Left ventricle myocardium inferior (tissue), 1 donor: ENCODE results near the gene DDX28. TPM values are rescaled to one million over a fixed set of nuclear protein-coding genes. Genes with fewer than 3 reads are reported as not detected.
"Not testable (repeated sequence)": the region's sequence is repeated elsewhere in the genome, so short reads cannot be mapped to it uniquely, and the experiment has no call there.

Experiments
- DNase-seq: peaks from one replicate; pipeline ENCODE4 v3.0.0-alpha.2; 2020
- H3K27ac ChIP-seq: fragments of 200-600 bp; replicated peaks from 2 replicates; pipeline ENCODE4 v1.8.0; 2021
- H3K27me3 ChIP-seq: fragments of 200-600 bp; 2 replicates; pipeline ENCODE4 v1.8.0; 2021; ENCODE audit warnings: low read depth
- H3K36me3 ChIP-seq: fragments of 200-600 bp; 2 replicates; pipeline ENCODE4 v1.8.0; 2021
- H3K4me1 ChIP-seq: fragments of 200-600 bp; 2 replicates; pipeline ENCODE4 v1.8.0; 2021
- H3K4me3 ChIP-seq: fragments of 200-600 bp; 2 replicates; pipeline ENCODE4 v1.8.0; 2021; ENCODE audit warnings: mild to moderate bottlenecking, moderate library complexity
- H3K9me3 ChIP-seq: fragments of 200-600 bp; replicated peaks from 2 replicates; pipeline ENCODE4 v1.8.0; 2021
- intact Hi-C: fragments of 100-400 bp; cut with micrococcal nuclease; formaldehyde crosslinking; loops from one replicate; pipeline ENCODE4 v1.11.0; 2022
- total RNA-seq: library from RNA; stranded (reverse); fragmentation: NEBNext Ultra II Directional; extraction: Animal tissue kit (Norgen Biotek cat#: 25700); gene quantifications from one replicate; pipeline ENCODE4 v1.2.1, GENCODE V29; 2021
- TF ChIP-seq, protein P1 (sequence below): fragments of 200-600 bp; IDR thresholded peaks from 2 replicates; pipeline ENCODE4 v1.8.0; 2021; ENCODE audit warnings: antibody characterized with exemption, mild to moderate bottlenecking, borderline replicate concordance
- donor health status: DM: no; HTN: yes; CAD: no; lungs with severe emphysema.

DDX28 gene
- total RNA-seq, 1 donor from 2014 or later = 8.9 TPM

DNA sequence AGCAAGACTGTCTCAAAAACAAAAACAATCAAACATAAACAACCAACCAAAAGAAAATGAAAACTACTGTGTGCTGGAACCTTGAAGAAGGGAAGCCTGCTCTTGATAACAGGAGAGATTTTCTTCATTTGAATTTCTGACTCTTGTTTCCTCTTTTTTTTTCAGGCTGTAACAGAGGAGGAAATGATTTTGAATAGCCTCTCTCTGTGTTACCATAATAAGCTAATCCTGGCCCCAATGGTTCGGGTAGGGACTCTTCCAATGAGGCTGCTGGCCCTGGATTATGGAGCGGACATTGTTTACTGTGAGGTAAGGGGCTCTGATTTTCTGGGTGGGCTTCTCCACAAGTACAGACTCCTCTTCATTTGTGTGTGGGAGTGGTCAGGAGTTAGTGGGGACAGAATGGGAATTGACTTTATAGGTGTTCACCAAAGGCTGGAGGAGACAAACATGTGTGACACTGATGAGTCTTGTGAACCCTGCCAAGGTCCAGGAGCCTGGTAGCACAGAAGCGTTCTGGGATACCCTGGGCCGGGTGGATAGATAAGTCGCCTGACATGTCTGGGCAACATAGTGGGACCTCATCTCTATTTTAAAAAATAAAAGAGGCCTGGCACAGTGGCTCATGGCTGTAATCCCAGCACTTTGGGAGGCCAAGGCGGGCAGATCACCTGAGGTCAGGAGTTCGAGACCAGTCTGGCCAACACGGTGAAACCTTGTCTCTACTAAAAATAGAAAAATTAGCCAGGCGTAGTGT is 15.0 kb upstream of the DDX28 start:
- H3K4me1 ChIP-seq = no peaks in the 10 kb centered on the region
- H3K9me3 ChIP-seq = no peaks in the 10 kb centered on the region
- TF ChIP-seq, protein P1, sequence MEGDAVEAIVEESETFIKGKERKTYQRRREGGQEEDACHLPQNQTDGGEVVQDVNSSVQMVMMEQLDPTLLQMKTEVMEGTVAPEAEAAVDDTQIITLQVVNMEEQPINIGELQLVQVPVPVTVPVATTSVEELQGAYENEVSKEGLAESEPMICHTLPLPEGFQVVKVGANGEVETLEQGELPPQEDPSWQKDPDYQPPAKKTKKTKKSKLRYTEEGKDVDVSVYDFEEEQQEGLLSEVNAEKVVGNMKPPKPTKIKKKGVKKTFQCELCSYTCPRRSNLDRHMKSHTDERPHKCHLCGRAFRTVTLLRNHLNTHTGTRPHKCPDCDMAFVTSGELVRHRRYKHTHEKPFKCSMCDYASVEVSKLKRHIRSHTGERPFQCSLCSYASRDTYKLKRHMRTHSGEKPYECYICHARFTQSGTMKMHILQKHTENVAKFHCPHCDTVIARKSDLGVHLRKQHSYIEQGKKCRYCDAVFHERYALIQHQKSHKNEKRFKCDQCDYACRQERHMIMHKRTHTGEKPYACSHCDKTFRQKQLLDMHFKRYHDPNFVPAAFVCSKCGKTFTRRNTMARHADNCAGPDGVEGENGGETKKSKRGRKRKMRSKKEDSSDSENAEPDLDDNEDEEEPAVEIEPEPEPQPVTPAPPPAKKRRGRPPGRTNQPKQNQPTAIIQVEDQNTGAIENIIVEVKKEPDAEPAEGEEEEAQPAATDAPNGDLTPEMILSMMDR = no peak
- no peak overlapping the region for H3K4me3 ChIP-seq
- no peaks in the 10 kb centered on the region for H3K36me3 ChIP-seq
- no peak for DNase-seq
- intact Hi-C loops = loop anchor here (5.0 kb wide), 1 partner anchor 221 kb away; no protein-coding TSS in a partner anchor
- peak overlapping the region; percentile 22 for H3K27ac ChIP-seq
- H3K27me3 ChIP-seq = no peaks in the 10 kb centered on the region

DNA sequence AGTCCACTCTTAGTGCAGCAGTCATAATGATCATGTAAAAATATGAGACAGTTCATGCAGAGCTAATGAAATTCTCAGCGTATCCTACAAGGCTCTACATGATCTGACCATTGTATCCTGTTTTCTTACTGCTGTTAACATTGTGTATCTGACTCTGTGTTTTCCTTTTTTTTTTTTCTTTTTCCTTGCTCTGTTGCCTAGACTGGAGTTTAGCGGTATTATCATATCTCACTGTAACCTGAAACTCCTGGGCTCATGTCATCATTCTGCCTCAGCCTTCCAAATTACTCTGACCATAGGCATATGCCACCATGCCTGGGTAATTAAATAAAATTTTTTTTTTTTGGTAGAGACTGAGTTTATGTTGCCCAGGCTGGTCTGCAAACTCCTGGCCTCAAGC is 12.2 kb upstream of the DDX28 start:
- no peaks in the 10 kb centered on the region for H3K27me3 ChIP-seq
- TF ChIP-seq, protein P1 = no peak
- intact Hi-C loops = loop anchor here (5.0 kb wide), 1 partner anchor 218 kb away; no protein-coding TSS in a partner anchor
- no peak overlapping the region for H3K27ac ChIP-seq
- H3K36me3 ChIP-seq = no peaks in the 10 kb centered on the region
- H3K4me1 ChIP-seq = no peaks in the 10 kb centered on the region
- DNase-seq = no peak
- H3K9me3 ChIP-seq = no peaks in the 10 kb centered on the region
- no peak overlapping the region for H3K4me3 ChIP-seq

DNA sequence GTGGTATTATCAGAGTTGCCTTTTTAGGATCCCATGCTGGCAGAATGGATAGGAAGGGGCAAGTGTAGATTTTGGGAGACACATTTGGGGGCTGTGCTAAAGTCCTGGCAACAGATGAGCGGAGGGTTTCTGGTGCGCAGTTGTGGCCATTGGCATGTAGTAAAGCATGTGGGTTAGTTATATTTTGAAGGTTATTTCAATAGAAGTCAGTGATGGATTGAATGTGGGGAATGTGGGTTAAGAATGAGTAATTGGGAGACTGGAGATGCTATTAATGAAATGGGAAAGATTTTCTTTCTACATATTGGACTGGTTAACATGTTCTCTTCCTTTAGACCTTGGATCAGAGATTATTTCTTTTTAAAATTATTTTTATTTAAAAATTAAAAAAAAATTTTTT is 10.1 kb upstream of the DDX28 start:
- H3K27me3 ChIP-seq = no peaks in the 10 kb centered on the region
- H3K4me3 ChIP-seq = no peak overlapping the region
- H3K36me3 ChIP-seq = no peaks in the 10 kb centered on the region
- H3K4me1 ChIP-seq = no peaks in the 10 kb centered on the region
- intact Hi-C loops = no loop called here
- no peak for DNase-seq
- TF ChIP-seq, protein P1 = no peak
- H3K9me3 ChIP-seq = no peaks in the 10 kb centered on the region
- H3K27ac ChIP-seq = no peak overlapping the region

DNA sequence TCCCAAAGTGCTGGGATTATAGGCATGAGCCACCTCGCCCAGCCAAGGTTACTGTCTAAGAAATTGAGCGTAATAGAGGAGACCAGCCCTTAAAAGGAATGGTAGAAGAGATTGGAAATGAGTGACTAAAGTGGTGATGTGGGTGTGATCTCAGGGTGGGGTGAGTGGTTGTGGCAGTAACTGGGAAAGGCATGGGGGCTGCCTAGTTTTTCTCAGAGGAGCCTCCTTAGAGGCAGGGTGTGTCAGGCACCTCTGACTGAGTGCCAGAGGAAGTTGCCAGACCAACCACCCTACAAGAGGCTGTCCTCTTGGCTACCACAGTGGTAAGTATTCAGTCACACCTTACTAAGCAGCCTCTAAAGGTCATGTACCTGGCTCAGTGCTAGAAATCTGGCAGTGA is 8.9 kb upstream of the DDX28 start:
- H3K36me3 ChIP-seq = peaks cover under 1% of the 10 kb centered on the region
- H3K9me3 ChIP-seq = no peaks in the 10 kb centered on the region
- DNase-seq = no peak
- H3K27ac ChIP-seq = no peak overlapping the region
- no peaks in the 10 kb centered on the region for H3K4me1 ChIP-seq
- TF ChIP-seq, protein P1 = no peak
- intact Hi-C loops = no loop called here
- H3K4me3 ChIP-seq = no peak overlapping the region
- H3K27me3 ChIP-seq = no peaks in the 10 kb centered on the region

DNA sequence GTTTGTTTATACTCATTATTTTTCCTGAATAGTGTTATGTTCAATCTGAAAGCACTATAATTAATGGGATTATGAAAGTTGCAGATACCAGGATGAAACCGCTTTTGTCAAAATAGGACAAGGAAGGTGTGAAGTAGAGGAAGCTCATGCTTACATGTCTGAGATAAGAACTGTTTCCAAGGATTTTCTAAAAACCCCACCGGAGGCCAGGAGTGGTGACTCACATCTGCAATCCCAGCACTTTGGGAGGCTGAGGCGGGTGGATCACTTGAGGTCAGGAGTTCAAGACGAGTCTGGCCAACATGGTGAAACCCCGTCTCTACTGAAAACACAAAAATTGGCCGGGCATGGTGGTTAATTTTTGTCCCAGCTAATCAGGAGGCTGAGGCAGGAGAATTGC is 7.1 kb upstream of the DDX28 start:
- H3K9me3 ChIP-seq, H3K4me3 ChIP-seq, H3K27ac ChIP-seq, intact Hi-C loops, H3K27me3 ChIP-seq, H3K36me3 ChIP-seq, H3K4me1 ChIP-seq, DNase-seq: not testable (repeated sequence)

DNA sequence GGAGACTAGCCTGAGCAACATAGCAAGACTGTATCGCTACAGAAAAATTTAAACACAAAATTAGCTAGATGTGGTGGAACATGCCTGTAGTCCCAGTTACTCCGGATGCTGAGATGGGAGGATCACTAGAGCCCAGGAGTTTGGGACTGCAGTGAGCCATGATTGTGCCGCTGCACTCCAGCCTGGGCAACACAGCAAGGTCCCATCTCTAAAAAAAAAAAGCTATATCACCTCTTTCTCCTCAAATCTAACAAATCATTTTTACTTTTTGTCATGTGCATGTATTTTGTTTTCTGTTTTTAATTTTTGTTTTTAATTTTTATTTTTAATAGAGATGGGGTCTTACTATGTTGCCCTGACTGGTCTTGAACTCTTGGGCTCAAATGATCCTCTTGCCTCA is 6.0 kb upstream of the DDX28 start:
- no peaks in the 10 kb centered on the region for H3K27me3 ChIP-seq
- intact Hi-C loops = no loop called here
- H3K4me3 ChIP-seq = no peak overlapping the region
- TF ChIP-seq, protein P1 = no peak
- H3K36me3 ChIP-seq = peaks cover 8% of the 10 kb centered on the region
- no peak for DNase-seq
- H3K4me1 ChIP-seq = peaks cover 3% of the 10 kb centered on the region
- H3K9me3 ChIP-seq = no peaks in the 10 kb centered on the region
- no peak overlapping the region for H3K27ac ChIP-seq
